SU-DHL-6 (cell line): ENCODE data around the gene ADARB2.

Source experiments
- CTCF ChIP-seq: fragments of 200-600 bp; sonication (generic); IDR thresholded peaks from one replicate; pipeline ENCODE4 v1.5.1; 2017; ENCODE audit warnings: antibody characterized with exemption, mild to moderate bottlenecking, low read length, moderate library complexity; ENCODE audit not compliant: insufficient read depth, poor library complexity, severe bottlenecking
- EZH2phosphoT487 ChIP-seq: fragments of 200-600 bp; sonication (generic), shearing (Covaris generic); conservative IDR thresholded peaks from 2 replicates; pipeline ENCODE4 v1.6.1; 2018; ENCODE audit warnings: mild to moderate bottlenecking, antibody characterized with exemption, low read length, moderate library complexity, mixed read lengths

GRCh38 chr10:1474376-1475097 is 262.8 kb downstream of the ADARB2 start:
- TF ChIP-seq CTCF (no peak), EZH2phosphoT487 (no peak)
